GM18907 (cell line): Measurements from ENCODE around the gene UBE3C.
"Not testable (repeated sequence)": the region's sequence is repeated elsewhere in the genome, so short reads cannot be mapped to it uniquely, and the experiment has no call there.

ENCODE experiments used
- ATAC-seq: cut with Tn5 transposase; IDR thresholded peaks from one replicate; pipeline ENCODE4 v1.9.1; 2021; ENCODE audit warnings: mild to moderate bottlenecking, moderate library complexity; ENCODE audit not compliant: unreplicated experiment

The UBE3C gene

DNA sequence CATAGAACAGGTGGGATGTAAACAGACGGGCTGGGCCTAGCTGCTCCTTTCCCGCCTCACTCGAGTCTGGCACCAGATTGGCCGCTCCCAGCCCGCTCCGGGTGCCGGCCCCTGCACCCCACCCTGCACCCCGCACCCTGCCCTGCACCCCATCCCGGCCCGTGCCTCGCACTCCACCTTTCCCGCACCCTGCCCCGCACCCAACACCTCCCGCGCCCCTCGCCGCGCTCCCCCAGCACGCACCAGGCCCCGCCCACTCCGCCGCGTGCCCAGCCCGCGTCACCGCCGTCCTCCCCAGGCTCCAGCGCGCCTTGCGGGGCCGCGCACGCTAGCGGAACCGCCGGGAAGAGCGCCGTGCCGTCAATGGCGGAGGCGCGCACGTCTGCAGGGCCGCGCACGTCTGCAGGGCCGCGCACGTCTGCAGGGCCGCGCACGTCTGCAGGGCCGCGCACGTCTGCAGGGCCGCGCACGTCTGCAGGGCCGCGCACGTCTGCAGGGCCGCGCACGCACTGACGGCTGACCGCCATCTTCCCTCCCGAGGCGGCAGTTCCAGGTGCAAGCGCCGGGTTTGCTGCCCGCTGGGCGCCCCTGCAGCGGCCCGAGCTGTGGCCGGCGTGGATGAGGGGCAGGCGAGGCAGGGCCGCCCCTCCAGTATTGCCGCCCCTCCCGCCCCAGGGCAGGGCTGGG is at the start of gene UBE3C:
UBE3C (plus strand) TSS at position 503 of the 687 bp plus-strand sequence. CDS start 347 bp downstream, outside the sequence.
- ATAC-seq, result peak; percentile 83

DNA sequence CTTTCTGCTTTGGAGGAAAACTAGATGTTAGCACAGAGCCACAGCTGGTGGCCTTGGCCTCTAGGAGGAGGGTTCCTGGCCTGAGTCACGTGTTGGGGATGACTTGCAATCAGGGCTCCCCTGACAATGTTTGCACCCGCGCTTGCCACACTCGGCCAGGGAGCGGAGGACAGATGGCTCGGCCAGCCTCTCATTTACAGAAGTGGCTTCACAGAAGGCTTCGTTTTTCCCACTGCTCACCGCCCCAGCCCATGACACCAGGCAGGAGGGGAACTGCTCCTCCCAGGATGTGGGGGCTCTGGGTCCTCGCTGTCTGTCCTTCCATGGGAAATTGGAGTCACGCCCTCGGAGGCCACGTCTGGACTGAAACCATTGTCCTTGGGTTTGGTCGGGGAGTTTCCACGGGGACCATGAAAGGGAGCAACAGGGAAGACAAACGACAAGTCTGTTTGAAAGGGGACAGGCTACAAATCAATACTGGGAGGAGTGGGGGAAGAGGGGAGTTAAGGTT is 49.6 kb upstream of the UBE3C start:
- no peak for ATAC-seq

DNA sequence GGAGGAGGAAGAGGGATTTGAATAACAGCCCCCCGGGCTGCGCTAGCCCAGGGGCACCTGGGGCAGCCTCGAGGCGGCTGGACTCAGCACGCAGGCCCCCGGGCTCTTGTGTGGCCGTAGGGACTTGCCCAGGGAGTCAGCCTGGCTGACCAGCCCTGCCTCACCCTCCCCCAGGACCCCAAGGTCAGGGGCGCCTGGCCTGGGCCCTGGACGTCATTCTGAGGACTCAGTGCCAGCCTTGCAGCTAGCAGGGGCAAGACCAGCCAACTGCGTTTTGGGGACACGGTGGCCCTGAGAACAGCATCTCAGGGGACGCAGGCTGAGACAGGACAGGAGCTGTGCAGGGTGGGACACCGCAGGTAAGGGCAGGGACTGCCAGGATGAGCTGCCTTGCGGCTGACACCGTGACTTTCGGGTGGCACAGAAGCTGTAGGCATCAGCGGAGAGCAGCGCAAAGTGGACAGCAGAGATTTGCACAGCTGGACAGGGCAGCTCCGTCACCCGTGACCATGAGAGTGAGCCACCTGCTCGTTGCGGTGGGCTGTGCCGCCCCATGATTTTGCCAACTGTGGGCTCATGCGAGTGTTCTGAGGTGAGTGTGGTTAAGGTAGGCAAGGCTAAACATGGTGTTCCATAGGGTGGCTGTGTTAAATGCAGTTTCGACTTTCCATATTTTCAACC is 48.1 kb upstream of the UBE3C start:
- no peak for ATAC-seq

DNA sequence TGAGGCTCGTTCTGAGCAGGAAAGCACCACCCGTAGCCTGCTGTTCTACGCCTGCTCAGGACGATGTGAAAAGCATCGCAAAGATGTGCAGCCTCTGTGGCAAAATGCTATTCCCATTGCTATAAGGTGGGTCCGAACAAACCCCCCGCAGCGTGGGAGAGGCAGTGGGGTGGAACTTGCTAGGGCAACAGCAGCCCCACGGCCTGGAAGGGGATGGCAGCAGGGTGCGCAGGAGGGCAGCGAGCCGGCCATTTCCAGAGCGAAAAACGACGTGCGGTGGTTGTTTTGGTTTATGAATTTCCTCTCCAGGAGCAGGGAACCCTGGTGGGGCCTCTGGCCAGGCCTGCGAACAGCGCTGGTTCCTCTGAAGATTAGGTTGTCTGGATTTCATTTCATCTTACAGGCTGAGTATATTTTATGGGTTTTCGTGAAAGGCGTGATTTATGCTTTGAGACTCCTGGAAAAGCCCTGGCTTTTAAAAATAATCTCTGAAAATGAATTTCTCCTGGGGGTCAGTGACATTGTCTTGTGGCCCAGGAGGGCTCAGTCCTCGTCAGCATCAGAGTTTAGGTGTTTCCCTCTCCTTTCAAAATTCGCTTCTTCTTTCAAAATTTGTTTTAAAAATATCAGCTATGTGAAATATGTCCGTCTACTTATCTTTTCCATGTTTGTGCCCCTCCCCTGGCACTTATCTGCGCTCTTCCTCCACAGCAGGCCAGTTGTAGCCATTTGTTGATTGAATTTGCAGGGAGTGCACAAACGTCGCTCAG is 42.3 kb upstream of the UBE3C start:
- no peak for ATAC-seq

DNA sequence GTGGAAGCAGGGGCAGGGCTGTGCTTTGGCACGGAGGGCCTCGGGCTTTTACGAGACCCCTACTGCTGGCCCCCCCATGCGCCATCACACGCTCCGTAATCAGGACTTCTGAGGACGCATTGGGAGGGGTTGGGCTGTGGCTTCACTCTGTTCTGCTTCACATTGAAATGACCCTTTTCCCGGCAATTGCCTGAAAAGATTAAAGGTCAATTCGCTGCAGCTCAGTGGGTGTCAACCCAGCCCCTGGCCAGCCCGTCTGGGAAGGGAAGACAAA is 41.7 kb upstream of the UBE3C start:
- ATAC-seq, result no peak

DNA sequence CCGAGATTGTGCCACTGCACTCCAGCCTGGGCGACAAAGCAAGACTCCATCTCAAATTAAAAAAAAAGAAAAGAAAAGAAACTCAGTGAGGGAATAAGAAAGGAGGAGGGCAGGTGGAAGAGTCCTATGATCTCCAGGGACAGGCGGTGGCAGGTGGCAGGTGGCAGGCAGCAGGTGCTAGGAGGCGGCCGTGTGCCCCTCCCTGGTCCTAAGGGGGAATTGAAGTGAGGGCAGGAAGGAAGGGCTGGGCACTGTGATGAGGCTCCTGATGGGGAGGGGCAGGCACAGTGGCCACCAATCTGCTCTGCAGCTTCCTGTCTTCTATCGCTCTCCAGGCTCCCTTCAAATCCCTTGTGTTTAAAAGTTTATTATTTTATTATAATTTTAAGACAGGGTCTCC is 41.2 kb upstream of the UBE3C start:
- no peak for ATAC-seq

DNA sequence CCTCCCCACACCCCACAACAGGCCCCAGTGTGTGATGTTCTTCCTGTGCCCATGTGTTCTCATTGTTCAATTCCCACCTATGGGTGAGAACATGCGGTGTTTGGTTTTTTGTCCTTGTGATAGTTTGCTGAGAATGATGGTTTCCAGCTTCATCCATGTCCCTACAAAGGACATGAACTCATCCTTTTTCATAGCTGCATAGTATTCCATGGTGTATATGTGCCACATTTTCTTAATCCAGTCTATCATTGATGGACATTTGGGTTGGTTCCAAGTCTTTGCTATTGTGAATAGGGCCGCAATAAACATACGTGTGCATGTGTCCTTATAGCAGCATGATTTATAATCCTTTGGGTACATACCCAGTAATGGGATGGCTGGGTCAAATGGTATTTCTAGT is 38.7 kb upstream of the UBE3C start:
- not testable (repeated sequence) for ATAC-seq

DNA sequence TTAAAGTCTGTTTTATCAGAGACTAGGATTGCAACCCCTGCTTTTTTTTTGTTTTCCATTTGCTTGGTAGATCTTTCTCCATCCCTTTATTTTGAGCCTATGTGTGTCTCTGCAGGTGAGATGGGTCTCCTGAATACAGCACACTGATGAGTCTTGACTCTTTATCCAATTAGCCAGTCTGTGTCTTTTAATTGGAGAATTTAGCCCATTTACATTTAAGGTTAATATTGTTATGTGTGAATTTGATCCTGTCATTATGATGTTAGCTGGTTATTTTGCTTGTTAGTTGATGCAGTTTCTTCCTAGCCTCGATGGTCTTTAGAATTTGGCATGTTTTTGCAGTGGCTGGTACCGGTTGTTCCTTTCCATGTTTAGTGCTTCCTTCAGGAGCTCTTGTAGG is 35.1 kb upstream of the UBE3C start:
- not testable (repeated sequence) for ATAC-seq

DNA sequence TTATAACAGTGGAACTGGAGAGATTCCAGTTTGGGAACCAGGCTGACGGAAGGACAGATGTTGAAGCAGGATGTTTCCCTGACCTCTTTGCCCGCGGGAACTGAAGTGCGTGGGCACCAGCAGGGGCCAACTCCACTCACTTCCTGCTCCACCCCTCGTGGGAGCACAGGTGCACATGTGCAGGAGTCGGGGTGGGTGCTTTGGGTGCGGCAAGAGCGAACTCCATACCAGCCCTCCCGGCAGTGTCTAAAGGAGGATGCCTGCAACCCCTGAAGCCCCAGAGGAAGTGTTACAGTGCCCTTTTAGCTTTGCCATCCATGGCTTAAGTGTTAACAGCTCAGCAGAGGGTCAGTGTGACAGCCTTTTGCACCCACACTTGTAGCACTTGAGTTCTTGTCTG is 27.4 kb upstream of the UBE3C start:
- no peak for ATAC-seq

DNA sequence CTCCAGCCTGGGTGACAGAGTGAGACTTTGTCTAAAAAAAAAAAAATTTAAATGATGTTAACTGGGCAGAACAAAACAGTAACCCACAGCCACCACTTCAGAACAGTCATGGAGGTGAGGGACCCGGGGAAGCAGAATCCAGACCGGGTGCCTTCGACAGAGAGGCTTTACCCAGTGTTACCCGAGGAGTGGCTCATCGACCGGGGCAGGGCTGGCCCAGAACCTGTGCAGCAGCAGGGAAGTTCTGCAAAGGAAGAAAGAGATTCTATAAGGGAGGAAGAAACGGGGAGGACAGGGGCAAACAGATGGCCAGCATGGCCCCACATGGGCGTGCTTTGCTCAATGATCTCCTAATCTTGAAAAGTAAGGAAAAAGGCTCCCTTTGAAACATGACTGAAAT is 26.0 kb upstream of the UBE3C start:
- no peak for ATAC-seq

DNA sequence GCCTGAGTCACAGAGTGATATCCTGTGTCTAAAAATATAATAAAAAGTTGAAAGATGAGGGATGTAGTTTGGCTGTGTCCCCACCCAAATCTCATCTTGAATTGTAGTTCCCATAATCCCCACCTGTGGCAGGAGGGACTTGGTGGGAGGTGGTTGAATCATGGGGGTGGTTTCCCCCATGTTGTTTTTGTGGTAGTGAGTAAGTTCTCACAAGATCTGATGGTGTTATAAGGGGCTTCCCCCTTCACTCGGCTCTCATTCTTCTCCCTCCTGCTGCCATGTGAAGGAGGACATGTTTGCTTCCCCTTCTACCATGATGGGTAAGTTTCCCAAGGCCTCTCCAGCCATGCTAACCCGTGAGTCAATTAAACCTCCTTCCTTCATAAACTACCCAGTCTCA is 25.1 kb upstream of the UBE3C start:
- ATAC-seq, result no peak

DNA sequence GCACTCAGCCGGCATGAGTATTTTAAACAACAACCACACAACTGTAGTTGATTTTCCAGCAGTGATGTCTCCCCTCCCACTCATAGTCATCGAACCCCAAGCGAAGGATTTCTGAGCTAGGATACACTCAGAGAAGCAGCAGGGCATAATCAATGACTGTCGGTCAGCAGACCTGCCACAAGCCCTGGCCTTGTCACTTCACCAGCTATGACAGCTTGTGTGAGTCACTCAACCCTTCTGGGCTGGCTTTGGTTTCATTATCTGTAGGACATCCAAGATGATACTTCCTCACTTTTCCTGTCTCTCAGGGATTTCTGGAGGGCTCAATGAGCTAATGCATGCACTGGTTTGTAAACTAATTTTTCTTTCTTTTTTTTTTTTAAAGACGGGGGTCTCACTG is 22.0 kb upstream of the UBE3C start:
- no peak for ATAC-seq

DNA sequence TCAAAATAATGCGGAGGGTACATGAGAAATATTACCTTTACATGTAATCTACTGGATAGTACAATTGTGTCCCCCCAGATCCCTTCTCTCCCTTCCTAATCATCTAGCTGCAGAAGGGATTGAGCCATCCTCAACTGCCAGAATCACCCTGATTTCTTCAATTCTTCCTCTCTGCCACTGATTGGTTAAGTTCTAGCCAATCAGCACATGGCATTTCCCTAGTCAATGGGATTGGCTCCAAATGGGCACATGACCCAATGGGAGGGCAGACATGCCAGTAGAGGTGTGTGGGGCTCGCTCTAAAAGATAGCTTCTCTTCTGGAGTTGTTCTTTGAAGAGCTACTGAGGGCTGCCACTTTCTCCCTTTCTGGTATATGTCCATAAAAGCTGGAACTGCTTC is 20.9 kb upstream of the UBE3C start:
- ATAC-seq, result no peak

DNA sequence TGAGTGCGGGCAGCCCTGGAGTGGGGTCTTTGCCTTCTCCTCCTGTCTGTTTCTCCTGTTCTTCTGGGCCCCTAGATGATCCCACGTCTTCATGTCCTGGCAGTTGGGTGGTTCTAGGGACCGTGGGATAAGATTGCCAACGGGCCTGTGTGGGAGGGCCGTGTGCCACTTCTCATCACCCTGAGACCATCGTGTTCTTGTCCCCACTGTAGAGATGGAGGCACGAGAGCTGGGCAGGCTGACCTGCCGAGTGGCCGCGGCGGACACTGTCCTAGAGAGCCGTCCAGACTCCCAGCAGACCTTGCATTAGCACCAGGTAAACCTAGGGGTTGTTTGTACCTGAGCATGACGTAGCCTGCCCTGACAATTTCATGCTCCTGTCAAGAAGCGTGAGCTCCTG is 18.5 kb upstream of the UBE3C start:
- no peak for ATAC-seq

DNA sequence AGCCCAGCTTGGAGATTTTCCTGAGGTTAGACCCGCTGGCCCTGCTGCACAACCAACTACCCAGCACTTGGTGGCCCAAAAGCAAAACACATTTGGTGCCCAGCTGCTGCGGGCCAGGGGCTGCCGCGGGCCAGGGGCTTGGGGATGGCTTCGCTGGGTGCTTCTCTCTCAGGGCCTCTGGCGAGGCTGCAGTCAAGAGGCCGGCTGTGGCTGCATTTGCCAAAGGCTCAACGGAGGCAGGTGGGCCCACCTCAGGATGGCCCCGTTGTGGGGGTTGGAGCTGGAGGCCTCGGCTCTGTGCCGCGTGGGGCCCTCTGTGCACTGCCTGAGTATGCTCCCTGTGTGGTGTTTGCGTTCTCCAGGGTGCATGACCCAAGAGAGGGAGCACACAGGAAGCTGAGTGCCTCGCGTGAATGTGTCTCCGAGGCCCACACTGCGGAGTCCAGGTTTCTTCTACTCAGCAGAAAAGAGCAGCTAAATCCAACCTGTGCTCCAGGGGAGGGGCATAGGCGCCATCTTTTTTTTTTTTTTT is 17.5 kb upstream of the UBE3C start:
- no peak for ATAC-seq

DNA sequence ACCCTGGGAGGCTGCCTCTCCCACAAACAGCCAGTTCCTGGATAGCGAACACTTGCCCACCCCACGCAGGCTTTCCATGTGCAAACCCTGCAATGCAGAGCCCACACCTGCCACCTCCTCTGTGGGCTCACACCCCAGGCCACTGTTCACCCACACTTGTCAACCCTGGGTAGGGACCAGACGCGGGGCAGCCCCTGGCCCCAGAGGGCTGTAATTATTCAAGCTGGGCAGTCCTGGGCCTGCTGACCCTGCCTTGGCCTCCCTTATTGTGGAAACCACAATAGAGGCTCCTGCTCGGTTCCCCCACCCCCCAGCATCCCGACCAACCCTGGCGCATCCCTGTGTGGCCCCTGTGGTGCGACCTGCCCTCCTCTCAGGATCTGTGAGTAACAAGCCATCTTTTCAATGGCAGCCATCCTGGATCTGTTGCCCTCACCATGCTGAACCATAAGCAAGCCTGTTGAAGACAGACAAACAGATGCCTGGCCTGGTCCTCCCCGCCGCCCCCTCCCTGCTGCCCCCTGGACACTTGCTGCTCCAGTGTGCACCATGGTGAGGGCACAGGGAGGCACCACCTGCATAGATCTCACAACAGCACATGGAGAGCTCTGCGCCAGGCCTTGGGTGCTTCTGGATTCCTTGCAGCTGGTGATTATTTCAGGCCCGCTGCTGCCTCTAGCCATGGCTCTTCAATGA is 15.8 kb upstream of the UBE3C start:
- ATAC-seq, result no peak

DNA sequence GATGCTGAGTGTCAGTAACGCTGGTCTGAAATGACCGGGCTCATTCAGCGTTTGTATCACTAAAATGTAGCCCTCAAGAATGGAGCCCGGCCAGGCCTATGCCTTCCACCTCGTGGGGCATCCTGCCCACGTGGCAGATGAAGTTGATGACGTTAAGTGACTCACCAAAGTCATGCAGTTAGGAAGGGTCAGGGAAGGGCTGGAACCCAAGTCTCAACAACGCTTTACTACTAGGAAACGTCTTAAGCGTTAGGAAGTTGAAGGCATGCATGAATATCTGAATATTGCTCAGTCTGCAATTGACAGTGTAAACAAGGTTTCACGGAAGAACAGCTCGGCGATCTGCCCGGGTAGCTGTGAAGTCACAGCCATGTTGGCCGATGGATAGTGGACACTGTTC is 14.0 kb upstream of the UBE3C start:
- no peak for ATAC-seq

DNA sequence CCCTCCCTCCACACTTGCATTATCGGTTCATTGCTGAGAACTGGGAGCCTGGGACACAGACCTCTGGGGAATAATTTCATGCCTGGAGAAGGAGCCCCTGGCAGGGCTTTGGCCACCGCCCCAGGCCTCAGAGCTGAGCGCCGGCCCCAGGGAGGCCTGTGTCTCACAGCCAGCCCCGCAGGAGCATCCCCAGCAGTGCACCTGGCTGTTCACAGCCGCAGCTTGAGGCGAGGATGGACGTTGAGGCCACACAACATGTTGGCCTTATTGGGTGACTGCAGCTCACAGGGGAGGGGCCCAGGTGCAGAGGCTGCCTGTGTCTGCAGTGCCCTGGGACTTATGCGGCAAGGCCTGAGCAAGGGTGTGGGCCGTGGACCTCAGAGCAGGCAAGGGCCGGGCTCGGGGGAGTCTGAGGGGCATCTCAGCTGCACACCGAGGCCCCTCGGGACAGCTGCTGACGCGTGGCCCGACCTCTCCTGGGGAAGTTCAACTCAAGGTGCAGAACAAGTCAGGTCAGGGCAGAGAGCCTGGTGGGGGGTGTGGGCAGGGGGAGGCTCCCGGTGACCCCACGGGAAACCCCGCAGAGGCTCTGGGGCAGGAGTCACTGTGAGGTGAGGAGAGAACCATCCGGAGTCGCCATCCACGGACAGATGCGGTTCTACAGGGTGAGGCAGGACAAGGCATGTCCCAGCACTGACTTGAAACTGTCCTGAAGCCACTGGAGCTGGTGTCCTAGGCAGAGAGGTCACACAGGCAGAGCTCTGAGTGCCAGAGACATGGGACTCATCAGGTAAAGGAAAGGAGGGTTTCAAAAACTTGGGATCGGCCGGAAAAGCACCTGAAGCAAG is 13.1 kb upstream of the UBE3C start:
- no peak for ATAC-seq

DNA sequence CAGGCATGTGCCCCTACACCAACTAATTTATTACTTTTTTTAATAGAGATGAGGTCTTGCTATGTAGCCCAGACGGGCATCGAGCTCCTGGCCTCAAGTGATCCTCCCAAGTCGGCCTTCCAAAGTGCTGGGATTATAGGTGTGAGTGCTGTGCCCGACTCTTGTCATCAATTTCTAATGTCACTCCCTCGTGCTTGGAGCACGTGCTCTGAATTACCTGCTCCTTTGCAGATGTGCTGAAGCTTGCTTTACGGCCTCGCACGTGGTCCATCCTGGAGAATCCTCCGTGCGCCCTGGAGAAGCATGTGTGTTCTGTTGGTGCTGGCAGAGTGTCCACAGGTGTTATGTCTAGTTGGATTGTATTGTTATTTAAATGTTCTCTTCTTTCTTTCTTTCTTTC is 11.8 kb upstream of the UBE3C start:
- no peak for ATAC-seq

DNA sequence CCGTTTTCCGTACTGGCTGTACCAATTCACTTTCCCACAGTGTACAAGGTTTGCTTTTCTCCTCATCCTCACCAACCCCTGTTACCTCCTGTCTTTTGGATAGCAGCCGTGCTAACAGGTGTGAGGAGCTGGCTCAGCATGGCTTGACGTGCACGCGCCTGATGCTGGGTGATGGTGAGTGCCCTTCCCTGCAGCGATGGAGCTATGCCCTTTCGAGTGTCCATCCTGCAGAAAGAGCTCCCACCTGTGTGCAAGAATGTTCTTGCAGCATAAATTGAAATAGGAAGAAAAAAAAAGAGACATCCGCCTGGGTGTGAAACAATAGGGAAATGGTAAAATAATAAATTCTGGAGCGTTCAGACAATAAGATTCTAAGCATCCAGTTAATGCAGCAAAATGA is 9.5 kb upstream of the UBE3C start:
- ATAC-seq, result no peak
